GM12874 (cell line): Measurements from ENCODE around the gene SLC39A13.

Experiments used
- CTCF ChIP-seq: IDR thresholded peaks from 2 replicates; pipeline ENCODE4 v1.5.1; 2011; ENCODE audit warnings: low read depth, mild to moderate bottlenecking, control low read depth, low read length, moderate library complexity; ENCODE audit not compliant: insufficient read depth

The SLC39A13 gene

GRCh38 chr11:47384498-47384897, 23.9 kb upstream of the SLC39A13 start:
- no peak for TF ChIP-seq CTCF

- no peak for TF ChIP-seq CTCF
These were observed 20.3 kb upstream of the SLC39A13 start for GRCh38 chr11:47387944-47388696.

- no peak for TF ChIP-seq CTCF
These were observed 19.5 kb upstream of the SLC39A13 start for GRCh38 chr11:47388697-47389576.

GRCh38 chr11:47389577-47390421, 18.6 kb upstream of the SLC39A13 start:
- TF ChIP-seq CTCF: no peak

GRCh38 chr11:47390422-47390760, 18.0 kb upstream of the SLC39A13 start:
- TF ChIP-seq CTCF: no peak

GRCh38 chr11:47391077-47391583, 17.3 kb upstream of the SLC39A13 start:
- no peak for TF ChIP-seq CTCF
